GM19193 (cell line): Measurements from ENCODE around the gene MFSD2B.

Experiments
- POLR2A ChIP-seq: IDR thresholded peaks from 4 replicates; pipeline ENCODE4 v1.6.1; 2011; ENCODE audit not compliant: insufficient read depth, insufficient read length; ENCODE audit errors: extremely low read depth

Gene MFSD2B

DNA sequence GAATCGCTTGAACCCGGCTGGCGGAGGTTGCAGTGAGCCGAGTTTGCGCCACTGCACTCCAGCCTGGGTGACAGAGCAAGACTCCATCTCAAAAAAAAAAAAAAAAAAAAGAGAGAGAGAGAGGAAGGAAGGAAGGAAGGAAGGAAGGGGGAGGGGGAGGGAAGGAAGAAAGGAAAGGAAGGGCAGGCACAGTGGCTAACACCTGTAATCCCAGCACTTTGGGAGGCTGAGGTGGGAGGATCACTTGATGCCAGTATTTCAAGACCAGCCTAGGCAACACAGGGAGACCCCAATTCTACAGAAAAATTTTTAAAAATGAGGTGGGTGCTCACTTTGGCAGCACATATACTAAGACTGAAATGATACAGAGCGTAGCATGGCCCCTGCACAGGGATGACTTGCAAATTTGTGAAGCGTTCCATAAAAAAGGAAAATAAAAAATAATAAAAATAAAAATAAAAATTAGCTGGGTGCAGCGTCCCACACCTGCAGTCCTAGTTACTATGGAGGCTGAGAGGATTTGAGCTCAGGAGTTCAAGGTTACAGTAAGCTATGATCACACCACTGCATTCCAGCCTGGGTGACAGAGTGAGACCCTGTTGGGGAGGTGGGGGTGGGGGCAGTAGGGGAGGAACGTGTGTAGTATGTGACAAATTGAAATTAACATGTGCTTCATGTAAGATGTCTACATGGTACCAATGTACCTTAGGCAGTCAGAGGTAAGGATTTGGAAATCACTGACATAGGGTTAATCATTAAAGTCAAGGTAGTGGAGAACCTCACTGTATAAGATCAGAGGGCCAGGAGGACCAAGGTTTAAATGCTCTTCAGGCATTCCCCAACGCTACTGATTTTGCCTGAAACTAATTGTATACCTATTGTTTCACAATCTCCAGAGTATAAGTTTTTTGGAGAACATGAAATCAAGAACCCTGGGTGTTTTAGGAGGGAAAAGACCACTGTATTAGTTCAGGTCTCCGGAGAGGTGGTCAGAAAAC, 35.9 kb downstream of the MFSD2B start:
- TF ChIP-seq POLR2A = no peak

DNA sequence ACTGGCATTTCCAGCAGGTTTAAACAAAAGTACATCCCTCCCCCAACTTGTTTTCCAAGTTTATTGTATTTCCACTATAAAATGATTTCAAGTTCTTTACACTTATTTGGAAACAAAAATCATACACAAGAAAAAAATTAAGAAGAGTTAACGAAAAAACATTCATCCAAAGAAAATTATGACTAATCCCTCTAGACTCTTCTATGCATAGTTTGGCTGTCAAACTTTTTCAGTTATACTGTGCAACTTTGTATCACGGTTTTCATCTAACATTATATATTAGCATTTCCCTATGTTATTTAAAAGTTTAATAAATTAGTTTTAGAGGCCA, 36.7 kb downstream of the MFSD2B start:
- no peak for TF ChIP-seq POLR2A

DNA sequence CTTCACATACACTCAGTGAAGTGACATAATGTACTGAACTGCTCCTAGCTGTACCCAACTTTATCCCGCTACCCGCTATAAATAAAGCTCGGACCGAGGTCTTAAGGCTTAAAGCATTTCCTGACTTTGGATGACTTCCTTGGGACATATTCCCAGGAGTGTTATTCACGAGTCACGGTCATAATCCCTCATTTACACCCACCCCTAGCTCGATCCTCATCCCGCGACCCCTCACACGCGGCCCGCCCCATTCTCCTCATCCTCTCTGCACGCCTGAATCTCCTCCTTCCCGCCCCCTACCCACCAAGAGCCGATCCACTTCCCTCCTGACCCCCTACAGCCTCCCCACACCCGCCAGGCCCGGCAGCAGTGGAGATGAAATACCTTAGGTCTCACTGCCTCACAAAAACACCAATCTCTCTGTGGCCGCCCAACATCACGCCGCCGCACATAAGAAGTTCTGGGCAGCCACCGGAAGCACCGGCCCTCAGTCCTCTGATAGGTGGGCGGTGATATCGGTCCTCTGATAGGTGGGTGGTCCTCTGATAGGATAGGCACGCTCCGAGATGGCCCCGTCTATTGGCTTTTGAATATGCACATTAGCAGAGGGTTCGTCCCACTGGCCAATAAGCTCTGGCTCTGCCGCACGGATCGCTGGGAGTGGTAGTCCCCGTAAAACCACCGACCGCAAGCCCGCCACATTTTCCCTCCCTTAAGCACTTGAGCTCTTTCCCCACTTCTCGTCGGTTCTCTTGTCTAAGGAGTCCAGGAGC, 37.2 kb downstream of the MFSD2B start, which contains the start of gene WDCP:
WDCP (minus strand) TSS at position 462 of the 773 bp plus-strand sequence. CDS start 7,897 bp downstream, outside the sequence.
- peak; percentile 92 for TF ChIP-seq POLR2A

DNA sequence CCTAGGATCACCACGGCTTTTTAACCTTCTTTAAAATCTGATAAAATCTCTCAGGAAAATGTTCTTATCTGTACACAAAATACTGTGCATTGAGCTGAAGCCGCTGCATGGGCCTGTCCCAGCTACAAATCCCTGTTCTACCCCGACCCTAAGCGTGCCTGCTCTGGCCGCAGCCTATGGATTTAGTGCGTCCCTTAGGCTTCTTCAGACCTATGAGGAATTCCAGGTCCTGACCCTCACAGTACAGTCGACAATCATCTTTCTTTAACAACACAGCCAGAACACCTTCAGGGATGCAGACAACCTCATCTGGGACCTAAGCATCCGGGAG, 37.8 kb downstream of the MFSD2B start:
- no peak for TF ChIP-seq POLR2A

DNA sequence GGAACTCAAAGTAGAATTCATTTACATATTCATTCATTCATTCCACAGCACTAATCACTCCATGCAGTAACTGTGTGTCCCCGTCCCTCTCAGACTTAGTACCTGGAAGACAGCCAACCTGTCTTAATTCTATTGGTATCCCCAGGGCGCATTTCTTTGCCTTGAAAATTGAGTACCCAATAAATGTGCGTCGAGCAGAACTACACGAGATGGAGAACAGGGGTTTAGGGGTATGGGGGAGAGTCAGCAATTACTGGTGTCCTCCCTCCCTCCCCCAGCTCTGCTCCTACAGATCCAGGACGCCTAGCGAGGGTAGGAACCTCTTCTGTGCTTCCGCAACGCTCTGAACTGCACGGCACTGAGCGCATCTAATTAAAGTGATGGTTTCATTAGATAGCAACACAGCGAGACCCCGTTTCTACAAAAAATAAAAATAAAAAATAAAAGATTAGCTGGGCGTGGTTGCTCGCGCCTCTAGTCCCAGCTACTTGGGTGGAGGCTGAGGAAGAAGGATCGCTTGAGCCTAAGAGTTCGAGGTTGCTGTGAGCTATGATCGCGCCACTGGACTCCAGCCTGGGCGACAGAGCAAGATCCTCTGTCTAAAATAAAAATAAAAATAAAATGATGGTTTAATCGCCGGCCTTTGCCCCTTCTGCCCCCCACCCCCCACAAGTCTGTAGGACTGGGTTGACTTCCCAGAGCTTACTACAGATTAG, 39.0 kb downstream of the MFSD2B start:
- no peak for TF ChIP-seq POLR2A

DNA sequence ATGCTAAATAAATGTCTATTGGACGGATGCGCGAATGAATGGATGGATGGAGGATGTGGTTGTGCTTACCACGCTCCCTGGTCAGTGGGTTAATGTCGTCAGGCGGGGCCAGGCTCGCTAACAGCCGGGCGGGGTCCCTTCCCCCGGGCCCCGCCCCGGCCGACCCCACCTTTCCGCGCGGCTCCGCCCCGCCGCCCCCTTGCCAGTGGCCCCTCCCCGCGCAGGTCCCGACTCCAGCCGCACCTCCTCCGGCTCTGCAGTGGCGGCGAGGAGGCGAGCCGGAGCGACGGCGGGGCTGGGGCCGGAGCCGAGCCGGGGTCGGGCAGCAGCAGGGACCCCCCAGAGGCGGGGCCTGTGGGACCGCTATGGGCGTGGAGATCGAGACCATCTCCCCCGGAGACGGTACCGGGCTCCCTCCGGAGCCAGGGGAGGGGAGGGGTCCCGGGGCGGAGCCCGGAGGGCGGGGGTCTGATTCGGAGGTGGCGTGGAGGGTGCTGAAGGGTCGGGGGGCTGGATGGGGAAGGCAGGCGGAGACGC, 39.7 kb downstream of the MFSD2B start, which contains the start of gene FKBP1B:
FKBP1B (plus strand) TSS at position 257 of the 537 bp plus-strand sequence; CDS start at position 366, 109 bp downstream.
- no peak for TF ChIP-seq POLR2A

DNA sequence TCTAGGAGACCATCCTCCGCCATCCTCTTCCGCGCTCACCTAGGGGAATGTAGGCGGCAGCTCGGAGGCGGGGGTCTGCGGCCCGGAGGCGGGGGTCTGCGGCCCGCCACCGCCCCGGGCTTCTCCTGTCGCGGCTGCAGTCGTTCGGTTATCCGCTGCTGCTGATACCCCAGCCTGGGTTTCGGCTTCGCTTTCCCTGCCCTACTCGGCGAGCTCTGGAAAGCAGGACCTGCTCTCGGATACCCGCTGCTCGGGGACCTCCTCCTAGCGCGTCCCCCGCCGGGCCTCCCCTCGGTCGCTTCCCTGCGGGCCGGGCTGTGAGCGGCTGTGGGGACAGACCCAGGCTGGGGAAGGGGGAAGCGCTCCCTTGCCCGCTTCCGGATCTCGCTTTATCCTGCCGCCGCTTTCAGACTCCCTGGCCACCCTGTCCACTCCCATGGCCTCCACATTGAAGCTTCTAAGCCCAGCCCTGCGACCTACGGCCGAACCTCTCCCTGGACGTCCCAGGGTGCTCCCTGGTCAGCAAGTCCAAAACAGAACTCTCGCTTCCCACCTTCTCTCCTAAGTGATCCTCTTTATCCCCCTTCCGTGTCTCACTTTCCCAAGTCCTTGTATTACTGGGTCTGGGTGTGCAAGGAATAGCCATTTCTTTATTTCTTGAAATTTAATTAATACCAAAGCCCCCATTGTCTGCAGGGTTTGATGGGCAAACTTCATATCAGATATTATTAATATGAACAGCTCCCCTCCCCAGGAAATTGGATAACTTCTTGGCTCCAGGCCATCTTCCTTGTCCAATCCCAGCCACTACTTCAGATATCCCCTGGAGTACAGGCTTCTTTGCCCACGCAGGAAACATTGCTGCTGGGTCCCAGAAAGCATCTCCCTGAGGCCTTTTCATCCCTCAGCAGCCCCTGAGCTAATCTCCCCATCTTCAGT, 40.4 kb downstream of the MFSD2B start:
- no peak for TF ChIP-seq POLR2A

DNA sequence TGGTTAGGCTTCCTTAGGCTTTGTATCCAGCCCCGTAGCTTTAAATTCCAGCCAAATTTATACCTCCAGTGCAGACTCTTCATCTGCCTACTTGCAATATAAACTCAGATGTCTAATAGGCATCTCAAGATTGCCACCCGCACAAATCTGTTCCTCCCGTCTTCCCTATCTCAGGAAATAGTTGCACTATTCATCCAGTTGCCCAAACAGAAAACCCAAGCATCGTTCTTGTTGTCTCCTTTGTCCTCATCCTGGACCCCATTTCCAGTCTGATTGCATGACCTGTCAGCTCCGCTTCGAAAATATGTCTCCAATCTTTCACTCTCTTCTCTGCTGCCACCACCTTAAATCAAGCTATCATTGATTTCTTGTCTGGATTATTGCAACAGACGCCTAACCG, 41.9 kb downstream of the MFSD2B start:
- TF ChIP-seq POLR2A = no peak

DNA sequence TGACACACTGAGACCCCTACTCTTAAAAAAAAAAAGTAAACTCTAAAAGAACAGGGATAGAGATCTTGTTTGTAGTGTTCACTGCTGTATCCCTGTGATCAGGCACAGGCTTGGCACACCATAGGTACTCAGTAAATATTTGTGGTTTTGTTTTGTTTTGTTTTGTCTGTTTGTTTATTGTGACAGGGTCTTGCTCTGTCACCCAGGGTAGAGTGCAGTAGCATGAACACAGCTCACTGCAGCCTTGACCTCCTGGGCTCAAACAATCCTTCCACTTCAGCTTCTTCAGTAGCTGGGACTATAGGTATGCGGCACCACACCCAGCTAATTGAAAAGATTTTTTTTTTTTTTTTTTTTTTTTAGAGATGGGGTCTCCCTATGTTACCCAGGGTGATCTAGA, 43.1 kb downstream of the MFSD2B start:
- TF ChIP-seq POLR2A = no peak

DNA sequence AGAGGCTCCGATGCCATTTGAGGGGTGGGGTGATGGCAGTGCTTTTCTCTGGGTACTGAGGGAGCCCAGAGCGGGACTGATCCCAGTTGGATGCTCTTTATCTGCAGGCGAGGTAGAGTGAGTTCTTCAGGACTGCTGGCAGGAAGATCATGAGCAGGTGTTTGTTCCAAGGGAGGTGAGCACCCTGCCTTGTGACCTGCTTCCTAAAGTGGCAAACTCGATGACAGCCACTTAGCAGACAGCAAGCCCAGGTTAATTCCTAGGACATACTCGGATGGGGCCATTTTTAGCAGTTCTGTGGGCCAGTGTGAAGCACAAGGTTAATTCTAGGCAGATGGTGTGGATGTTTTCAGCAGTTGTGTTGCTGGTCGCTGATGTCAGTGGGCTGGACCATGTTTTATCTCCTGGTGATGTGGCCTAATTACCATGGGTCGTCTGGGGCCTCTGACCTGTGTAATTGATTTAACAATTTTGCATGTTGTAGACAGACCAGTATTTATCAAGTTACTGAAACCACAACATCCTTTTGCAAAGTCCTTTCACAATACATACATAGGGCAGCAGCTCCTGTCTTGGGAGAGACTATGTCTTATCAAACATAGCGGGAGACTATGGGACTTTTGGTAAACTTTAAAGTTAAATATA, 44.6 kb downstream of the MFSD2B start:
- TF ChIP-seq POLR2A = no peak

DNA sequence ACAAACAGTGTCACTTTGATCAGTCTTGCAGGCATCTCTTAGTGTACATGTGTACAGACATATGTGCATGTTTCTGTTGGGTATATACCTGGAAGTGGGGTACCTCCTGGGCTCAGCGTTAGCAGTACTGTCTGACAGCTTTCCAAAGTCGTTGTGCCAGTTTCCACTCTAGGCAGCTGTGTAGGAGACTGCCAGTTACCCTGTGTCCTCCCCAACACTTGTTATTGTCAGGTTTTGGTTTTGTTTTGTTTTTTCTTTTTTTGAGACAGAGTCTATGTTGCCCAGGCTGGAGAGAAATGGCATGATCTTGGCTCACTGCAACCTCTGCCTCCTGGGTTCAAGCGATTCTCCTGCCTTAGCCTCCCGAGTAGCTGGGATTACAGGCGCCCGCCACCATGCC, 45.9 kb downstream of the MFSD2B start:
- no peak for TF ChIP-seq POLR2A

DNA sequence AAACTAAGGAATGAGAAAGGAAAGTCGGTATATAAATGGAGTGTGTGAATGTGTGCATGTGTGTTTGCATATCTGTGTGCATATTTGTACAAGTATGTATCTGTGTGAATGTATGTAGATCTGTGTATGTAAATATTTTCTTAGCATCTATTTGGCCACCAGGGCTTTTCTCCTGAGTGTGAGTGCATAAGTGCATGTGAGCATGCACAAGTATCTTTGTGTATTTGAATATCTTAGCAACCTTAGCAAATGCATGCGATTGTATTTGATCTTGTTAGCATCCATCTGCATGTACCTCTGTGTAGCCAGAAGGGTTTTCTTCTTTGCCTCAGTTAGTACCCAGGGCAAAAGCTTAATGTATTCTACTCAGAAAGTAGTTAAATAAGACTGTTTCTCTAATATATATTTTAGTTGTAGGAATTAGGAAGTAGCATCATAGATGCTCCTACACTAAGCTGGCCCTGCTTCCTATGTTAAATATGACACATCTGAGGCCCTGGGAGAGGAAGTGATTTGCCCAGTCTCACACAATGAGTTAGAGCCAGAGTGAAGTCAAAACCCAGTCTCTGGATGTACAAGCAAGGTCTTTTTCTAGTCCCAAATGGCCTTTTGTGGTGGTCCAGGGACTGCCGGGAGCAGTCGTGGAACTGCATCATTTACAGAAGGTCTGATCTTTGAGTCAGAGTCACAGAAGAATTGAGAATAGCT, 48.8 kb downstream of the MFSD2B start:
- no peak for TF ChIP-seq POLR2A

DNA sequence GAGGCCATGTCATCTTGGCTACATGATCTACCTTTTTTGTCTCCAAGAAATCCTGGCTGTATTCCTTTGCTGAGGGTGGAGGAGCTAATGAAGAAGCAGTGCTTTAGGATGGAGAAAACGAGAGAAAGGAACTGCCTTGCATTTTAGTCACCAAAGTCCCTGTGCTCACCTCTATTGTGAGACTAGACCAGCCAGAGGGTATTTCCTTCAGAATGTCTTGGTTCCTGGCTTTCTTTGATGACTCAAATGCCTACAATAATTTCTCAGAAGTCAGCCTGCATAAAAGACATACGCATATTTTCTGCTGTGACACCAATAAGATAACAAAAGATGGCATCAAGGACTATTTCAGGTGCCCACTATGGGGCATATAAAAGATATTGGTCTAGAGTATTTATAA, 55.5 kb downstream of the MFSD2B start:
- TF ChIP-seq POLR2A = no peak
